Measurements from ENCODE around the gene ARSG.
A peak's percentile ranks its signal among the peaks of the same experiment; 100 is the strongest.
"Not testable (repeated sequence)": the region's sequence is repeated elsewhere in the genome, so short reads cannot be mapped to it uniquely, and the experiment has no call there.

ARSG gene

GRCh38 chr17:68308486-68308885, 17.2 kb downstream of the ARSG start:
- DNase-seq: not testable (repeated sequence)

- DNase-seq: not testable (repeated sequence)
These were observed 17.9 kb downstream of the ARSG start for GRCh38 chr17:68309066-68309670.

GRCh38 chr17:68310152-68310551, 18.9 kb downstream of the ARSG start:
- DNase-seq: no peak

- DNase-seq: peak in 1 of 2 donors; percentile 11
These were observed 23.7 kb downstream of the ARSG start for GRCh38 chr17:68314916-68315535.

- DNase-seq: no peak
These were observed 24.6 kb downstream of the ARSG start for GRCh38 chr17:68315930-68316329.

GRCh38 chr17:68317458-68317857, 26.2 kb downstream of the ARSG start:
- DNase-seq: no peak

GRCh38 chr17:68318103-68318991, 27.1 kb downstream of the ARSG start:
- no peak for DNase-seq

GRCh38 chr17:68319410-68320162, 28.3 kb downstream of the ARSG start:
- DNase-seq: no peak

GRCh38 chr17:68320311-68320865, 29.1 kb downstream of the ARSG start:
- no peak for DNase-seq

GRCh38 chr17:68320943-68321555, 29.8 kb downstream of the ARSG start:
- DNase-seq: no peak

- DNase-seq: no peak
These were observed 30.3 kb downstream of the ARSG start for GRCh38 chr17:68321556-68321954.

GRCh38 chr17:68322630-68323029, 31.3 kb downstream of the ARSG start:
- DNase-seq: no peak

GRCh38 chr17:68324114-68324513, 32.8 kb downstream of the ARSG start:
- no peak for DNase-seq

GRCh38 chr17:68324654-68325336, 33.5 kb downstream of the ARSG start:
- no peak for DNase-seq

GRCh38 chr17:68325961-68326360, 34.7 kb downstream of the ARSG start:
- DNase-seq: no peak

- no peak for DNase-seq
These were observed 35.4 kb downstream of the ARSG start for GRCh38 chr17:68326681-68327080.

- DNase-seq: no peak
These were observed 36.7 kb downstream of the ARSG start for GRCh38 chr17:68327823-68328557.

GRCh38 chr17:68328676-68329075, 37.4 kb downstream of the ARSG start:
- DNase-seq: no peak

GRCh38 chr17:68329331-68329730, 38.0 kb downstream of the ARSG start:
- no peak for DNase-seq

- DNase-seq: not testable (repeated sequence)
These were observed 40.6 kb downstream of the ARSG start for GRCh38 chr17:68331932-68332331.

GRCh38 chr17:68334393-68334792, 43.1 kb downstream of the ARSG start:
- no peak for DNase-seq
